Gastrocnemius medialis (tissue), 4 donors: ENCODE data around the gene PNMA8B. TPM values are rescaled to one million over a fixed set of nuclear protein-coding genes. Genes with fewer than 3 reads are reported as not detected.

Source experiments
- total RNA-seq, 4 donors: library from RNA; depleted of rRNA; stranded (reverse); fragments of >200 nt; gene quantifications; one replicate each; pipeline versions ENCODE4 v1.1.0 to v1.2.3, GENCODE V29; 2016

The PNMA8B gene
- total RNA-seq, 4 donors from 2014 or later: 0.07 to 0.18 (median 0.15) TPM

Other genes starting within 250 kb of the PNMA8B start
- gene HIF3A, start 198.8 kb downstream of the PNMA8B start, total RNA-seq: 10 to 100 TPM in 3 of 4 donors, 1 to 10 TPM in 1; 5.9 to 29.2 (median 13.9) TPM
- gene PPP5C, start 148.8 kb downstream of the PNMA8B start, total RNA-seq: 10 to 100 TPM; 47.4 to 74.9 (median 62.8) TPM
- gene CCDC8, start 82.3 kb downstream of the PNMA8B start, total RNA-seq: 1 to 10 TPM in 1 of 4 donors, under 1 TPM in 3; 0.46 to 1.6 (median 0.75) TPM
- gene PNMA8C, start 66.9 kb downstream of the PNMA8B start, total RNA-seq: not detected
- under 1 TPM in 3 of 4 donors, not detected in 1; 0.13 to 0.83 (median 0.60) TPM for gene PNMA8A, start 24.3 kb downstream of the PNMA8B start, total RNA-seq
- gene CALM3, start 105.5 kb upstream of the PNMA8B start, total RNA-seq: 100 to 1,000 TPM; 109 to 170 (median 142) TPM
- gene PTGIR, start 129.2 kb upstream of the PNMA8B start, total RNA-seq: 1 to 10 TPM in 3 of 4 donors, under 1 TPM in 1; 0.87 to 1.7 (median 1.3) TPM
- not detected for gene GNG8, start 140.3 kb upstream of the PNMA8B start, total RNA-seq
- gene DACT3, start 165.3 kb upstream of the PNMA8B start, total RNA-seq: 1 to 10 TPM in 1 of 4 donors, under 1 TPM in 3; 0.26 to 1.0 (median 0.39) TPM
- 1 to 10 TPM; 4.2 to 7.2 (median 6.1) TPM for gene PRKD2, start 221.2 kb upstream of the PNMA8B start, total RNA-seq